ENCODE results near the gene MSI1.

DNA sequence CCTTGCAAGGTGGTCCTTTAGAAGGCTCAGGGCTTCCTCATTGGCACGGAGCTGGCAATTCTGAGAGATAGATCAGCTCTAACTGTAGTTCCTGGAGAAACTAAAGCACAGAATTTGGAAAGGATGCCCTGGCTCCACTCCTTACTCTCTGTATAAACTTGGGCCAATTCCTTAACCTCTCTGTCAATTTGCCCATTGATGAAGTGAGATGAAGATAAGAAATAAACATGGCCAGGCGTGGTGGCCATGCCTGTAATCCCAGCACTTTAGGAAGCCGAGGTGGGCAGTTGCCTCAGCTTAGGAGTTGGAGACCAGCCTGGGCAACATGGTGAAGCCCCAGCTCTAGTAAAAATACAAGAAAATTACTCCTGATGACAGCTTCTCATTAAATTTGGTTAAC is 34.9 kb upstream of the MSI1 start:
- TF ChIP-seq, protein P1, sequence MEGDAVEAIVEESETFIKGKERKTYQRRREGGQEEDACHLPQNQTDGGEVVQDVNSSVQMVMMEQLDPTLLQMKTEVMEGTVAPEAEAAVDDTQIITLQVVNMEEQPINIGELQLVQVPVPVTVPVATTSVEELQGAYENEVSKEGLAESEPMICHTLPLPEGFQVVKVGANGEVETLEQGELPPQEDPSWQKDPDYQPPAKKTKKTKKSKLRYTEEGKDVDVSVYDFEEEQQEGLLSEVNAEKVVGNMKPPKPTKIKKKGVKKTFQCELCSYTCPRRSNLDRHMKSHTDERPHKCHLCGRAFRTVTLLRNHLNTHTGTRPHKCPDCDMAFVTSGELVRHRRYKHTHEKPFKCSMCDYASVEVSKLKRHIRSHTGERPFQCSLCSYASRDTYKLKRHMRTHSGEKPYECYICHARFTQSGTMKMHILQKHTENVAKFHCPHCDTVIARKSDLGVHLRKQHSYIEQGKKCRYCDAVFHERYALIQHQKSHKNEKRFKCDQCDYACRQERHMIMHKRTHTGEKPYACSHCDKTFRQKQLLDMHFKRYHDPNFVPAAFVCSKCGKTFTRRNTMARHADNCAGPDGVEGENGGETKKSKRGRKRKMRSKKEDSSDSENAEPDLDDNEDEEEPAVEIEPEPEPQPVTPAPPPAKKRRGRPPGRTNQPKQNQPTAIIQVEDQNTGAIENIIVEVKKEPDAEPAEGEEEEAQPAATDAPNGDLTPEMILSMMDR (IDR thresholded peaks at IDR 0.05; ENCODE audit: insufficient read depth, low read length, poor library complexity, severe bottlenecking), result no peak
- no peak for TF ChIP-seq EZH2phosphoT487 (conservative IDR thresholded peaks at IDR 0.05; ENCODE audit: low read length)

All from SU-DHL-6 (cell line).